HEK293 (cell line): ENCODE measurements around the gene KIAA1614.
A peak's percentile ranks its signal among the peaks of the same experiment; 100 is the strongest.

Experiments
- CTCF ChIA-PET: fragments of 350-600 bp; formaldehyde crosslinking; extraction: SDS; loops from one replicate; lab custom pipeline; 2021; ENCODE audit warnings: antibody characterized with exemption; lab: Yijun Ruan, JAX
- POLR2A ChIA-PET: fragments of 300-600 bp; formaldehyde crosslinking; extraction: SDS; loops from one replicate; lab custom pipeline; 2020; ENCODE audit warnings: antibody characterized with exemption, inconsistent platforms; lab: Yijun Ruan, JAX
- H3K27ac ChIP-seq: fragments of 200-500 bp; sonication (Bioruptor generic); 2 replicates; pipeline ENCODE4 v1.5.1; 2014; ENCODE audit warnings: low read depth, low read length, control low read depth, inconsistent platforms; ENCODE audit errors: extremely low read depth
- H3K36me3 ChIP-seq, 2 experiments: fragments of 200-500 bp in 1 of 2; sonication (Bioruptor generic) in 1 of 2; 1 replicate in 1 of 2; 2 replicates in 1 of 2; pipeline ENCODE4 v1.5.1; 2014 to 2017; ENCODE audit warnings: inconsistent platforms in 2 of 2, low read length in 2 of 2; ENCODE audit not compliant: control insufficient read depth in 2 of 2, insufficient read depth in 1 of 2
- H3K4me1 ChIP-seq: fragments of 200-500 bp; sonication (Bioruptor generic); 2 replicates; pipeline ENCODE4 v1.5.1; 2014; ENCODE audit warnings: mild to moderate bottlenecking, low read length, inconsistent platforms; ENCODE audit not compliant: control insufficient read depth, insufficient read depth
- H3K4me3 ChIP-seq: 2 replicates; pipeline ENCODE4 v1.5.1; 2011; ENCODE audit warnings: low read depth, mild to moderate bottlenecking, control low read depth, low read length, moderate library complexity
- H3K9me3 ChIP-seq: fragments of 200-500 bp; sonication (Bioruptor generic); 2 replicates; pipeline ENCODE4 v1.5.1; 2014; ENCODE audit warnings: low read depth, low read length, inconsistent platforms; ENCODE audit not compliant: control insufficient read depth, insufficient read depth
- BCL11A ChIP-seq: fragments of 450-650 bp; formaldehyde crosslinking; IDR thresholded peaks from 2 replicates; pipeline ENCODE4 v1.5.1; 2016; ENCODE audit warnings: low read depth, missing biosample characterization, missing genetic modification characterization
- CTCF ChIP-seq: fragments of 450-650 bp; formaldehyde crosslinking; IDR thresholded peaks from 2 replicates; pipeline ENCODE4 v1.5.1; 2016; ENCODE audit warnings: missing biosample characterization, missing genetic modification characterization
- EGR2 ChIP-seq: fragments of 450-650 bp; formaldehyde crosslinking; IDR thresholded peaks from 2 replicates; pipeline ENCODE4 v1.5.1; 2016; ENCODE audit warnings: low read depth, missing biosample characterization, missing genetic modification characterization
- GFI1B ChIP-seq: fragments of 450-650 bp; formaldehyde crosslinking; IDR thresholded peaks from 2 replicates; pipeline ENCODE4 v1.5.1; 2016; ENCODE audit warnings: missing biosample characterization, missing genetic modification characterization
- GLI4 ChIP-seq: fragments of 450-650 bp; formaldehyde crosslinking; IDR thresholded peaks from 2 replicates; pipeline ENCODE4 v1.5.1; 2016; ENCODE audit warnings: missing biosample characterization, missing genetic modification characterization
- GLIS2 ChIP-seq: fragments of 450-650 bp; formaldehyde crosslinking; IDR thresholded peaks from 2 replicates; pipeline ENCODE4 v1.5.1; 2016; ENCODE audit warnings: missing biosample characterization, missing genetic modification characterization
- MYNN ChIP-seq: fragments of 450-650 bp; formaldehyde crosslinking; IDR thresholded peaks from 2 replicates; pipeline ENCODE4 v1.5.1; 2016; ENCODE audit warnings: missing biosample characterization, missing genetic modification characterization, borderline replicate concordance
- SALL2 ChIP-seq: fragments of 450-650 bp; formaldehyde crosslinking; IDR thresholded peaks from 2 replicates; pipeline ENCODE4 v1.5.0; 2017; ENCODE audit warnings: missing biosample characterization, mild to moderate bottlenecking, missing genetic modification characterization, borderline replicate concordance
- SCRT2 ChIP-seq: fragments of 450-650 bp; formaldehyde crosslinking; IDR thresholded peaks from 2 replicates; pipeline ENCODE4 v1.5.1; 2016; ENCODE audit warnings: missing biosample characterization, missing genetic modification characterization
- ZFHX2 ChIP-seq: fragments of 450-650 bp; formaldehyde crosslinking; conservative IDR thresholded peaks from 2 replicates; pipeline ENCODE4 v1.5.1; 2016; ENCODE audit warnings: missing biosample characterization, missing genetic modification characterization
- ZIC2 ChIP-seq: fragments of 450-650 bp; formaldehyde crosslinking; IDR thresholded peaks from 2 replicates; pipeline ENCODE4 v1.5.1; 2016; ENCODE audit warnings: missing biosample characterization, missing genetic modification characterization
- ZNF114 ChIP-seq: fragments of 450-650 bp; formaldehyde crosslinking; IDR thresholded peaks from 2 replicates; pipeline ENCODE4 v1.5.0; 2017; ENCODE audit warnings: missing biosample characterization, missing genetic modification characterization
- ZNF19 ChIP-seq: fragments of 450-650 bp; formaldehyde crosslinking; IDR thresholded peaks from 2 replicates; pipeline ENCODE4; 2016; ENCODE audit warnings: missing biosample characterization, missing genetic modification characterization, low read depth
- ZNF248 ChIP-seq: fragments of 450-650 bp; formaldehyde crosslinking; IDR thresholded peaks from 2 replicates; pipeline ENCODE4 v1.5.1; 2017; ENCODE audit warnings: missing biosample characterization, missing genetic modification characterization
- ZNF354C ChIP-seq: fragments of 450-650 bp; formaldehyde crosslinking; IDR thresholded peaks from 2 replicates; pipeline ENCODE4 v1.5.1; 2016; ENCODE audit warnings: missing biosample characterization, missing genetic modification characterization, low read depth, borderline replicate concordance
- ZNF366 ChIP-seq: fragments of 450-650 bp; formaldehyde crosslinking; conservative IDR thresholded peaks from 2 replicates; pipeline ENCODE4 v1.5.1; 2016; ENCODE audit warnings: missing biosample characterization, missing genetic modification characterization
- ZNF404 ChIP-seq: fragments of 450-650 bp; formaldehyde crosslinking; IDR thresholded peaks from 2 replicates; pipeline ENCODE4 v1.5.1; 2017; ENCODE audit warnings: missing biosample characterization, missing genetic modification characterization
- ZNF423 ChIP-seq: fragments of 450-650 bp; formaldehyde crosslinking; IDR thresholded peaks from 2 replicates; pipeline ENCODE4 v1.5.1; 2016; ENCODE audit warnings: missing biosample characterization, missing genetic modification characterization
- ZNF473 ChIP-seq: fragments of 450-650 bp; formaldehyde crosslinking; IDR thresholded peaks from 2 replicates; pipeline ENCODE4 v1.5.1; 2017; ENCODE audit warnings: missing biosample characterization, missing genetic modification characterization
- ZNF571 ChIP-seq: fragments of 450-650 bp; formaldehyde crosslinking; IDR thresholded peaks from 2 replicates; pipeline ENCODE4 v1.5.0; 2017; ENCODE audit warnings: missing biosample characterization, missing genetic modification characterization
- ZNF639 ChIP-seq: fragments of 450-650 bp; formaldehyde crosslinking; IDR thresholded peaks from 2 replicates; pipeline ENCODE4 v1.5.1; 2016; ENCODE audit warnings: missing biosample characterization, missing genetic modification characterization
- ZNF677 ChIP-seq: fragments of 450-650 bp; IDR thresholded peaks from 2 replicates; pipeline ENCODE4 v1.5.0; 2018; ENCODE audit warnings: missing biosample characterization, mild to moderate bottlenecking, missing genetic modification characterization, moderate library complexity
- ZNF707 ChIP-seq: fragments of 450-650 bp; formaldehyde crosslinking; IDR thresholded peaks from 2 replicates; pipeline ENCODE4 v1.5.1; 2016; ENCODE audit warnings: missing biosample characterization, missing genetic modification characterization
- ZNF830 ChIP-seq: fragments of 450-650 bp; IDR thresholded peaks from 2 replicates; pipeline ENCODE4 v1.5.0; 2018; ENCODE audit warnings: missing biosample characterization, missing genetic modification characterization, low read depth, mild to moderate bottlenecking, moderate library complexity
- ZSCAN30 ChIP-seq: fragments of 450-650 bp; IDR thresholded peaks from 2 replicates; pipeline ENCODE4 v1.5.1; 2018; ENCODE audit warnings: missing biosample characterization, mild to moderate bottlenecking, missing genetic modification characterization, moderate library complexity
- TF ChIP-seq, protein P1 (sequence below): fragments of 450-650 bp; formaldehyde crosslinking; IDR thresholded peaks from 2 replicates; pipeline ENCODE4 v1.5.1; 2017; ENCODE audit warnings: missing biosample characterization, missing genetic modification characterization
- TF ChIP-seq, protein P2 (sequence below): fragments of 450-650 bp; formaldehyde crosslinking; IDR thresholded peaks from 2 replicates; pipeline ENCODE4 v1.5.1; 2017; ENCODE audit warnings: missing biosample characterization, missing genetic modification characterization
- TF ChIP-seq, protein P3 (sequence below): fragments of 450-650 bp; formaldehyde crosslinking; IDR thresholded peaks from 2 replicates; pipeline ENCODE4 v1.5.1; 2016; ENCODE audit warnings: missing biosample characterization, missing genetic modification characterization
- TF ChIP-seq, protein P4 (sequence below): fragments of 450-650 bp; formaldehyde crosslinking; IDR thresholded peaks from 2 replicates; pipeline ENCODE4 v1.5.1; 2016; ENCODE audit warnings: missing biosample characterization, missing genetic modification characterization

The KIAA1614 gene

DNA sequence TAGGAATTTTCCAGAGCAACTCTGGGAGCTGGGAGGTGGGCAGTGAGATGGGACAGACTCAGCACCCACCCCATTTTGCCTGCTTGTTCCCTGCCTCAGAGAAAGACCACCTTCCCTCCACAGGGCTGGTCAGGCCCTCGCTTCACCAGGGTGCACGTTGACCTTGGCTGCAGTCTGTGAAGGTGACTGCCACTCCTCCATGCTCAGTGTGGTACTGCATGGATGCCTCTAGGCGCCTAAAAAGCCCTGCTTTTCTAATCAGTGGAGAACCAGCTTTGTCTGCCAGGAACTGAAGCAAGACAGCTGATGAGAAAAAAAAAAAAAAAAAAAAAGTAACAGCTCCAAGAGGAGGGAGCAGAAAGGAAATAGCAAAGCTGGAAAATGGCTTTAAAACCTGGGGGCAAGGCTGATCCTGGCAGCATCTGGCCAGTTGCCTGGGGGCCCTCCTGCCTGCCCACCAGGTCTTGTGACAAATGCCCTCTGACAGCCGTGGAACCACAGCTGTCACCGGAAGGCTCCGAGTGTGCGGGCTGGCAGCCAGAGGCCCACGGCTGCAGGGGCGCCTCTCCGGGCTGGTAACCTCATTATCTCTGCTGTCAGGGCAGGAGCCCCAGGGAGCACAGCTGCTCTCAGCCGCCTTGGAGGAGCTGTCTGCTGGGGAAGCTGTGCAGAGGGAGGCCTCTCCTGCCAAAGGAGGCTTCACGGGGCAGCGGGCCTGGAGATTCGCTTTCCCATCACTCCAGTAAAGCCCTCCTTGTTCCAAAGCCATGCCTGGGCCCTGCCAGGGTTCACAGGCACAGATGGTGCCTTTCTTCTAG is 13.7 kb downstream of the KIAA1614 start:
- H3K9me3 ChIP-seq, result no peaks in the 10 kb centered on the region
- no peak overlapping the region for H3K4me3 ChIP-seq
- POLR2A ChIA-PET, result interaction anchor here (1.6 kb wide), 1 partner anchor 162 kb away, joined by 3 read pairs; the partner anchor contains the start of gene IER5
- H3K36me3 ChIP-seq, result no peaks in the 10 kb centered on the region
- CTCF ChIA-PET, result interaction anchor here (1.2 to 1.3 kb wide), 2 partner anchors 240 to 411 kb away, joined by 4 read pairs; no protein-coding TSS in a partner anchor
- H3K27ac ChIP-seq, result no peak overlapping the region
- peaks cover 4% of the 10 kb centered on the region; the same call in 1 of the 2 replicates for H3K4me1 ChIP-seq
- TF ChIP-seq GLI4 (tag by site-specific recombination) (no peak), ZNF830 (tag by site-specific recombination) (no peak), SALL2 (tag by site-specific recombination) (no peak), ZNF404 (tag by site-specific recombination) (no peak), ZNF366 (no peak), ZNF354C (no peak), ZNF707 (no peak), ZIC2 (tag by site-specific recombination) (peak; percentile 97), BCL11A (tag by site-specific recombination) (no peak), EGR2 (peak; percentile 21; the same call in 1 of the 2 replicates), ZNF473 (no peak), ZNF639 (no peak), ZNF19 (tag by site-specific recombination) (no peak), MYNN (tag by site-specific recombination) (no peak), ZFHX2 (peak; percentile 75), GLIS2 (tag by site-specific recombination) (peak; percentile 56; the same call in 1 of the 2 replicates), ZNF114 (tag by site-specific recombination) (no peak), CTCF (tag by site-specific recombination) (no peak), ZSCAN30 (tag by site-specific recombination) (no peak), ZNF677 (tag by site-specific recombination) (no peak), ZNF248 (tag by site-specific recombination) (no peak), GFI1B (no peak), ZNF423 (tag by site-specific recombination) (no peak), SCRT2 (tag by site-specific recombination) (no peak), ZNF571 (no peak)
- TF ChIP-seq, protein P1, sequence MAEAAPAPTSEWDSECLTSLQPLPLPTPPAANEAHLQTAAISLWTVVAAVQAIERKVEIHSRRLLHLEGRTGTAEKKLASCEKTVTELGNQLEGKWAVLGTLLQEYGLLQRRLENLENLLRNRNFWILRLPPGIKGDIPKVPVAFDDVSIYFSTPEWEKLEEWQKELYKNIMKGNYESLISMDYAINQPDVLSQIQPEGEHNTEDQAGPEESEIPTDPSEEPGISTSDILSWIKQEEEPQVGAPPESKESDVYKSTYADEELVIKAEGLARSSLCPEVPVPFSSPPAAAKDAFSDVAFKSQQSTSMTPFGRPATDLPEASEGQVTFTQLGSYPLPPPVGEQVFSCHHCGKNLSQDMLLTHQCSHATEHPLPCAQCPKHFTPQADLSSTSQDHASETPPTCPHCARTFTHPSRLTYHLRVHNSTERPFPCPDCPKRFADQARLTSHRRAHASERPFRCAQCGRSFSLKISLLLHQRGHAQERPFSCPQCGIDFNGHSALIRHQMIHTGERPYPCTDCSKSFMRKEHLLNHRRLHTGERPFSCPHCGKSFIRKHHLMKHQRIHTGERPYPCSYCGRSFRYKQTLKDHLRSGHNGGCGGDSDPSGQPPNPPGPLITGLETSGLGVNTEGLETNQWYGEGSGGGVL (tag by site-specific recombination), result no peak
- TF ChIP-seq, protein P2, sequence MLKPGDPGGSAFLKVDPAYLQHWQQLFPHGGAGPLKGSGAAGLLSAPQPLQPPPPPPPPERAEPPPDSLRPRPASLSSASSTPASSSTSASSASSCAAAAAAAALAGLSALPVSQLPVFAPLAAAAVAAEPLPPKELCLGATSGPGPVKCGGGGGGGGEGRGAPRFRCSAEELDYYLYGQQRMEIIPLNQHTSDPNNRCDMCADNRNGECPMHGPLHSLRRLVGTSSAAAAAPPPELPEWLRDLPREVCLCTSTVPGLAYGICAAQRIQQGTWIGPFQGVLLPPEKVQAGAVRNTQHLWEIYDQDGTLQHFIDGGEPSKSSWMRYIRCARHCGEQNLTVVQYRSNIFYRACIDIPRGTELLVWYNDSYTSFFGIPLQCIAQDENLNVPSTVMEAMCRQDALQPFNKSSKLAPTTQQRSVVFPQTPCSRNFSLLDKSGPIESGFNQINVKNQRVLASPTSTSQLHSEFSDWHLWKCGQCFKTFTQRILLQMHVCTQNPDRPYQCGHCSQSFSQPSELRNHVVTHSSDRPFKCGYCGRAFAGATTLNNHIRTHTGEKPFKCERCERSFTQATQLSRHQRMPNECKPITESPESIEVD (tag by site-specific recombination), result no peak
- TF ChIP-seq, protein P3, sequence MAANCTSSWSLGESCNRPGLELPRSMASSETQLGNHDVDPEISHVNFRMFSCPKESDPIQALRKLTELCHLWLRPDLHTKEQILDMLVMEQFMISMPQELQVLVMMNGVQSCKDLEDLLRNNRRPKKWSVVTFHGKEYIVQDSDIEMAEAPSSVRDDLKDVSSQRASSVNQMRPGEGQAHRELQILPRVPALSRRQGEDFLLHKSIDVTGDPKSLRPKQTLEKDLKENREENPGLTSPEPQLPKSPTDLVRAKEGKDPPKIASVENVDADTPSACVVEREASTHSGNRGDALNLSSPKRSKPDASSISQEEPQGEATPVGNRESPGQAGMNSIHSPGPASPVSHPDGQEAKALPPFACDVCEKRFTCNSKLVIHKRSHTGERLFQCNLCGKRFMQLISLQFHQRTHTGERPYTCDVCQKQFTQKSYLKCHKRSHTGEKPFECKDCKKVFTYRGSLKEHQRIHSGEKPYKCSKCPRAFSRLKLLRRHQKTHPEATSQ (tag by site-specific recombination), result no peak
- TF ChIP-seq, protein P4, sequence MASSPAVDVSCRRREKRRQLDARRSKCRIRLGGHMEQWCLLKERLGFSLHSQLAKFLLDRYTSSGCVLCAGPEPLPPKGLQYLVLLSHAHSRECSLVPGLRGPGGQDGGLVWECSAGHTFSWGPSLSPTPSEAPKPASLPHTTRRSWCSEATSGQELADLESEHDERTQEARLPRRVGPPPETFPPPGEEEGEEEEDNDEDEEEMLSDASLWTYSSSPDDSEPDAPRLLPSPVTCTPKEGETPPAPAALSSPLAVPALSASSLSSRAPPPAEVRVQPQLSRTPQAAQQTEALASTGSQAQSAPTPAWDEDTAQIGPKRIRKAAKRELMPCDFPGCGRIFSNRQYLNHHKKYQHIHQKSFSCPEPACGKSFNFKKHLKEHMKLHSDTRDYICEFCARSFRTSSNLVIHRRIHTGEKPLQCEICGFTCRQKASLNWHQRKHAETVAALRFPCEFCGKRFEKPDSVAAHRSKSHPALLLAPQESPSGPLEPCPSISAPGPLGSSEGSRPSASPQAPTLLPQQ (tag by site-specific recombination), result no peak
